ENCODE measurements around the gene UBE2E2.

UBE2E2 gene

GRCh38 chr3:23587513-23587912 lies 384.4 kb downstream of the UBE2E2 start:
- H3K36me3 Mint-ChIP-seq = peaks cover 20 to 28% of the 10 kb centered on the region in 2 donors
- H3K27me3 Mint-ChIP-seq = no peaks in the 10 kb centered on the region
- H3K4me3 Mint-ChIP-seq = no peak overlapping the region
- H3K27ac Mint-ChIP-seq = peak overlapping the region; percentile 33
- H3K9me3 Mint-ChIP-seq = peaks cover 3 to 4% of the 10 kb centered on the region in 2 donors
- peaks cover 11 to 24% of the 10 kb centered on the region in 2 donors for H3K4me1 Mint-ChIP-seq
- no peak for DNase-seq
- no peak for ATAC-seq (replicated peaks)

DNA sequence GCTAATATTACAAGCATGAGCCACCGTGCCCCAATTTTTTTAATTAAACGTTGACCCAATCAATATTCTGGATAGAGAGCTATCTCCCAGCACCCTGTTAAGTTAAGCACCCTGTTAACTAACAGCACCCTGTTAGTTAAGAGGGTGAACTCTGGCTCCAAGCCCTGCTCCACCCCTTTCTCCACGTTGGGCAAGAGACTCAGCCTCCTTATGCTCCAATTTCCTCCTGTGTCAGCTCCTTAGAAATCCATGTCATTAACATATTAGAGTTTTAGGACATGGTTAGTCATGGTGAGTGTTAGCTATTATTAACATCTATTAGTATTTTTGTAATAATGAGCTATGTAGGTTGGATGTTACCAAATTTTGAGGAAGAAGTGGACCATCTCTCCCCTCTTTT lies 385.4 kb downstream of the UBE2E2 start:
- H3K9me3 Mint-ChIP-seq = no peaks in the 10 kb centered on the region
- H3K36me3 Mint-ChIP-seq = peaks cover 16 to 24% of the 10 kb centered on the region in 2 donors
- ATAC-seq (replicated peaks) (no peak), DNase-seq (no peak)
- H3K27ac Mint-ChIP-seq = no peak overlapping the region
- no peaks in the 10 kb centered on the region for H3K27me3 Mint-ChIP-seq
- peaks cover 12 to 30% of the 10 kb centered on the region in 2 donors for H3K4me1 Mint-ChIP-seq
- H3K4me3 Mint-ChIP-seq = no peak overlapping the region

DNA sequence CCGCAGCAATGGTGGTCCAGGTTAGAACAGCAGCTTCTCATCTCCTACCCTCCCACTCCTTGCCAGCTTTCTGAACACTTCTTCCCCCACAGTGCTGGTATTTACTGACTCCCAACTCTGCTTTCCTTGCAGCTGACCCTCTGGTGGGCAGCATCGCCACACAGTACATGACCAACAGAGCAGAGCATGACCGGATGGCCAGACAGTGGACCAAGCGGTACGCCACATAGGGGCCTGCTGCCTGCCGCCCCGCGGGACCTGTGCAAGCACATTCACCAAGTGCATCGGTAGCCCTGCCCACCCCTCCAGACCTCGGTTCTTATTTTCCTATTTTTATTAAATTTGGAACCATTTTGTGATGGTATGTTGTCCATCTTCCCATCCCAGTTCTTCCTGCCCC lies 386.5 kb downstream of the UBE2E2 start:
- H3K36me3 Mint-ChIP-seq = peaks cover 8 to 16% of the 10 kb centered on the region in 2 donors
- ATAC-seq (replicated peaks) (no peak), DNase-seq (no peak)
- H3K27me3 Mint-ChIP-seq = no peaks in the 10 kb centered on the region
- no peak overlapping the region for H3K4me3 Mint-ChIP-seq
- H3K4me1 Mint-ChIP-seq = peaks cover 17 to 41% of the 10 kb centered on the region in 2 donors
- H3K27ac Mint-ChIP-seq = no peak overlapping the region
- no peaks in the 10 kb centered on the region for H3K9me3 Mint-ChIP-seq

- DNase-seq = peak; percentile 12
- Mint-ChIP-seq H3K9me3 (no peaks in the 10 kb centered on the region), H3K27ac (peak overlapping the region; percentile 53), H3K4me3 (peak overlapping the region; percentile 45 to 49), H3K36me3 (peaks cover 7 to 23% of the 10 kb centered on the region in 2 donors), H3K4me1 (peaks cover 14 to 40% of the 10 kb centered on the region in 2 donors), H3K27me3 (no peaks in the 10 kb centered on the region)
- ATAC-seq (replicated peaks) = peak; percentile 78 to 86
These were observed 387.5 kb downstream of the UBE2E2 start for GRCh38 chr3:23590424-23591273.

GRCh38 chr3:23591374-23591773 lies 388.2 kb downstream of the UBE2E2 start:
- H3K4me3 Mint-ChIP-seq = no peak overlapping the region
- H3K4me1 Mint-ChIP-seq = peaks cover 14 to 40% of the 10 kb centered on the region in 2 donors
- H3K36me3 Mint-ChIP-seq = peaks cover 12 to 29% of the 10 kb centered on the region in 2 donors
- no peak for DNase-seq
- H3K27me3 Mint-ChIP-seq = no peaks in the 10 kb centered on the region
- no peak overlapping the region for H3K27ac Mint-ChIP-seq
- H3K9me3 Mint-ChIP-seq = peaks cover 0 to 2% of the 10 kb centered on the region in 2 donors
- no peak for ATAC-seq (replicated peaks)

DNA sequence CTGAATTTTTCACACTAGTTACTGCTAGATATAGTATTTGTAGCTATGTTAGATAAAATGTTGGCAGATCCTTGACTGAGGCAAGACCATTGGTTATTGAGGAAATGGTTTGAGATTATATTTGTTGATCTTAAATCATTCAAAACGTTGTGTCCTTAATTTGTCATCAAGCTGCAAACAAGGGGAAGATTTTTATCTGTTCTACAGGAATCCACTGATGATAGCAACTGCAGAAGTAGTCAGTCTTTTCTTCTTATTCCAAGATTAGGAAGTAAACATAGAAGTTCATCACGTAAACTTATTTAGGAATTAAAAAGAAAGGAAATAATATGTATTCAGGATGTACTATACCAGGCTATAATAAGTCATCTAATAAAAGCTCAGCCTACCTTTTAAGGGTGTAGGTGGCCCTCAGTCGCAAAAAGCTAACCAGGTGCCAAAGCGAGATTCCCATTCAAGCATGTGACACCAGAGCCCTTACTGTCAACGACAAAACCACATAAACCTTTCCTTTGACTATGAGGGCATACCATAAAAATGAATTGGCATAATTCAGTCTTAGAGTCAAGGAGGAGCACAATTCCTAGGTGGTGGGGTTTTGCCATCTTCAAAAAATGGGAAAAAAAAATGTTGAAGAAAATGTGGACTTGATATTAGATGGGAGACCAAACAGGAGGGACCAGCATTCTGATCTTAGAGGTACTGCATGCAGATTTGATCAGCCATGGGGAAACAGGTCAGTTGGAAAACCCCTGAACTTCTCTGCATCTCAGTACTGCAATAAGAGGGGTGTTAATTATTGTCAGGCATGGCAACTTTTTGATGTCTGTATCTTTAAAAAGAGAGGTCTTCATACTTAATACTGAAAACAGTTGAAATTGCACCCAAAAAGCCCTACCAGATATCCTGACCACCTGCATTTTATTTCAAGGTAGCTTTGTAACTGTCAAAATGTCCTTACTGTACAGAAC lies 390.1 kb downstream of the UBE2E2 start:
- Mint-ChIP-seq H3K4me1 (peaks cover 14 to 40% of the 10 kb centered on the region in 2 donors), H3K36me3 (peaks cover 17 to 39% of the 10 kb centered on the region in 2 donors), H3K27me3 (no peaks in the 10 kb centered on the region), H3K9me3 (peaks cover 0 to 7% of the 10 kb centered on the region in 2 donors), H3K27ac (no peak overlapping the region), H3K4me3 (peak overlapping the region; percentile 28 to 43)
- DNase-seq (peak; percentile 7), ATAC-seq (replicated peaks) (peak; percentile 86 to 90)

DNA sequence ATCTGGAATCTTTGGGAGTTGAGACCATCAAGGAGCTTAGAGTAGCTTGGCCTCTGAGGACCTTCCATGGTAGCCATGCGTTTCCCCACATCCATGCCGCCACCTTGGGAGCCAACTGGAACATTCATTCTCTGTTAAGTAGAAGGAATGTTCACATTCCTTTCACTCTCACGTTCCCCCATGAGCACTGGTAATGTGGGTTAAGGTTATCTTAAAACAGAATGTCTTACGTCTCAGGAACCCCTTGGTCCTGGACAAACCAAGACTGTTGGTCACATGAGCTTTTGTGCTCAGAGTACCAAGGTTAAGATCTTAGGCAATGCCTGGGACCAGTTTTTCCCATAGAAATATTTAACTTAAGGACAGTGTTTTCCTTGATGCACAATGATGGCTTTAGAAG lies 390.9 kb downstream of the UBE2E2 start:
- H3K4me1 Mint-ChIP-seq = peaks cover 14 to 40% of the 10 kb centered on the region in 2 donors
- no peak overlapping the region for H3K4me3 Mint-ChIP-seq
- no peak overlapping the region for H3K27ac Mint-ChIP-seq
- peaks cover 17 to 42% of the 10 kb centered on the region in 2 donors for H3K36me3 Mint-ChIP-seq
- H3K27me3 Mint-ChIP-seq = no peaks in the 10 kb centered on the region
- ATAC-seq (replicated peaks) (no peak), DNase-seq (no peak)
- peaks cover 0 to 7% of the 10 kb centered on the region in 2 donors for H3K9me3 Mint-ChIP-seq

GRCh38 chr3:23594894-23595670 lies 392.0 kb downstream of the UBE2E2 start:
- Mint-ChIP-seq H3K4me1 (peaks cover 14 to 33% of the 10 kb centered on the region in 2 donors), H3K27me3 (no peaks in the 10 kb centered on the region), H3K27ac (no peak overlapping the region), H3K9me3 (peaks cover 0 to 7% of the 10 kb centered on the region in 2 donors), H3K36me3 (peaks cover 14 to 38% of the 10 kb centered on the region in 2 donors), H3K4me3 (no peak overlapping the region)
- ATAC-seq (replicated peaks) (no peak), DNase-seq (no peak)

DNA sequence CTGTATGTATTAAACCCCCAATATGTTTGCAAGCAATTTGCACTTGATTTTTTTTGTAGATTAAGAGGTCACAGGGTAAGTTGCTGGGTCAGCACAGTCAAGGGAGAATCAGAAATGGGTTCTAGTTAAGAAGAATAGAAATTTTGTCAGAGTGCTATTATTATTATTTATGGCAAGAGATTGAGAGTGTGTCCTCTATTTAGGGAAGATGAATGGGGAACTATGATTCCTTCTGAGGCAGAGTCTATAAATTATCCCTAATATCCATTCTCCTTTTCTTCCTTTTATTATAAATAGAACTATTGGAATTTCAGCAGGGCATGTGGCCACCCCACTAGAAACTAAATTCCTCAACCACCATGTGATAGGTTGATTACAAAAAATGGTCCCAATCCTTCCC lies 392.7 kb downstream of the UBE2E2 start:
- H3K36me3 Mint-ChIP-seq = peaks cover 14 to 36% of the 10 kb centered on the region in 2 donors
- H3K9me3 Mint-ChIP-seq = peaks cover 0 to 7% of the 10 kb centered on the region in 2 donors
- no peak overlapping the region for H3K27ac Mint-ChIP-seq
- no peak overlapping the region for H3K4me3 Mint-ChIP-seq
- no peak for ATAC-seq (replicated peaks)
- DNase-seq = no peak
- H3K27me3 Mint-ChIP-seq = no peaks in the 10 kb centered on the region
- peaks cover 13 to 29% of the 10 kb centered on the region in 2 donors for H3K4me1 Mint-ChIP-seq

GRCh38 chr3:23600167-23600871 lies 397.2 kb downstream of the UBE2E2 start:
- DNase-seq (no peak), ATAC-seq (replicated peaks) (no peak)
- Mint-ChIP-seq H3K4me1 (no peaks in the 10 kb centered on the region), H3K27me3 (no peaks in the 10 kb centered on the region), H3K36me3 (peaks cover 12 to 26% of the 10 kb centered on the region in 2 donors), H3K27ac (no peak overlapping the region), H3K4me3 (no peak overlapping the region), H3K9me3 (peaks cover 0 to 7% of the 10 kb centered on the region in 2 donors)

- no peak overlapping the region for H3K4me3 Mint-ChIP-seq
- no peak overlapping the region for H3K27ac Mint-ChIP-seq
- no peaks in the 10 kb centered on the region for H3K27me3 Mint-ChIP-seq
- peaks cover 0 to 6% of the 10 kb centered on the region in 2 donors for H3K9me3 Mint-ChIP-seq
- DNase-seq = no peak
- no peak for ATAC-seq (replicated peaks)
- H3K36me3 Mint-ChIP-seq = peaks cover 8 to 18% of the 10 kb centered on the region in 2 donors
- no peaks in the 10 kb centered on the region for H3K4me1 Mint-ChIP-seq
These were observed 398.1 kb downstream of the UBE2E2 start for GRCh38 chr3:23601091-23601822.

- ATAC-seq (replicated peaks) = no peak
These were observed 399.8 kb downstream of the UBE2E2 start for GRCh38 chr3:23602971-23603370.

More at GRCh38 chr3:23602971-23603370, 399.8 kb downstream of the UBE2E2 start:
- Mint-ChIP-seq H3K27me3 (no peaks in the 10 kb centered on the region), H3K36me3 (peaks cover 2 to 7% of the 10 kb centered on the region in 2 donors), H3K4me3 (no peak overlapping the region), H3K27ac (no peak overlapping the region), H3K9me3 (no peaks in the 10 kb centered on the region), H3K4me1 (peaks cover 0 to 3% of the 10 kb centered on the region in 2 donors)
- no peak for DNase-seq

Data from stimulated activated naive B cell treated with anti-CD40 and anti-IgM and Interleukin-4, amounts not matched to agents 10 μg/mL and 1 μg/mL and 100 μg/mL, for 72 hours (primary cell).